ENCODE results near the gene NAMPT. TPM values are rescaled to one million over a fixed set of nuclear protein-coding genes. Genes with fewer than 3 reads are reported as not detected.

Gene NAMPT
- total and polyA plus RNA-seq, 2 donors (not counting 1 experiment from before 2014, with no cell fraction given), result 57.7 to 155 TPM

- TF ChIP-seq CTCF (conservative IDR thresholded peaks at IDR 0.05 in 1 of 2, IDR thresholded peaks at IDR 0.05 in 1 of 2; ENCODE audit: low read depth in 1 of 2, low read length in 2 of 2), result no peak
- no peak for TF ChIP-seq EZH2 (IDR thresholded peaks at IDR 0.05; ENCODE audit: low read length, missing control alignments)
- H2AFZ ChIP-seq (ENCODE audit: low read length), result no peak overlapping the region
- no peaks in the 10 kb centered on the region for H3K4me1 ChIP-seq (ENCODE audit: control insufficient read depth, extremely low read depth, insufficient read depth, low read length)
- no peak overlapping the region for H3K4me3 ChIP-seq (replicated peaks in 1 of 4; ENCODE audit: control extremely low read depth in 1 of 4, insufficient read depth in 1 of 4, low read depth in 3 of 4, low read length in 4 of 4)
- DNase-seq (ENCODE audit: low read depth in 2 of 2), result no peak
- H3K36me3 ChIP-seq (ENCODE audit: control insufficient read depth, insufficient read depth, low read length), result no peaks in the 10 kb centered on the region
- H3K27ac ChIP-seq (ENCODE audit: insufficient read depth, low read length), result no peak overlapping the region
- no peaks in the 10 kb centered on the region for H4K20me1 ChIP-seq (ENCODE audit: control insufficient read depth, extremely low read depth, insufficient read depth, low read length)
- no peak overlapping the region for H3K9ac ChIP-seq (ENCODE audit: insufficient read depth, low read length)
- H3K79me2 ChIP-seq (ENCODE audit: control insufficient read depth, insufficient read depth, low read length), result no peaks in the 10 kb centered on the region
- H3K9me3 ChIP-seq (ENCODE audit: control insufficient read depth, insufficient read depth, low read depth, low read length), result no peaks in the 10 kb centered on the region
- H3K27me3 ChIP-seq (ENCODE audit: control insufficient read depth, insufficient read depth, low read length), result no peaks in the 10 kb centered on the region
- H3K4me2 ChIP-seq (ENCODE audit: extremely low read depth, insufficient read depth, low read length), result no peak overlapping the region
These were observed 36.9 kb downstream of the NAMPT start for GRCh38 chr7:106247841-106248240.

GRCh38 chr7:106246902-106247711 is 37.7 kb downstream of the NAMPT start:
- H3K27ac ChIP-seq (ENCODE audit: insufficient read depth, low read length), result no peak overlapping the region
- H3K4me1 ChIP-seq (ENCODE audit: control insufficient read depth, extremely low read depth, insufficient read depth, low read length), result no peaks in the 10 kb centered on the region
- DNase-seq (ENCODE audit: low read depth in 2 of 2), result no peak
- no peak overlapping the region for H3K9ac ChIP-seq (ENCODE audit: insufficient read depth, low read length)
- no peaks in the 10 kb centered on the region for H3K9me3 ChIP-seq (ENCODE audit: control insufficient read depth, insufficient read depth, low read depth, low read length)
- no peak overlapping the region for H3K4me3 ChIP-seq (replicated peaks in 1 of 4; ENCODE audit: control extremely low read depth in 1 of 4, insufficient read depth in 1 of 4, low read depth in 3 of 4, low read length in 4 of 4)
- H3K79me2 ChIP-seq (ENCODE audit: control insufficient read depth, insufficient read depth, low read length), result no peaks in the 10 kb centered on the region
- no peak for TF ChIP-seq EZH2 (IDR thresholded peaks at IDR 0.05; ENCODE audit: low read length, missing control alignments)
- no peak for TF ChIP-seq CTCF (conservative IDR thresholded peaks at IDR 0.05 in 1 of 2, IDR thresholded peaks at IDR 0.05 in 1 of 2; ENCODE audit: low read depth in 1 of 2, low read length in 2 of 2)
- H3K36me3 ChIP-seq (ENCODE audit: control insufficient read depth, insufficient read depth, low read length), result no peaks in the 10 kb centered on the region
- H3K4me2 ChIP-seq (ENCODE audit: extremely low read depth, insufficient read depth, low read length), result no peak overlapping the region
- no peaks in the 10 kb centered on the region for H4K20me1 ChIP-seq (ENCODE audit: control insufficient read depth, extremely low read depth, insufficient read depth, low read length)
- H3K27me3 ChIP-seq (ENCODE audit: control insufficient read depth, insufficient read depth, low read length), result no peaks in the 10 kb centered on the region
- H2AFZ ChIP-seq (ENCODE audit: low read length), result no peak overlapping the region

- Histone ChIP-seq H3K79me2 (ENCODE audit: control insufficient read depth, insufficient read depth, low read length) (no peaks in the 10 kb centered on the region), H3K36me3 (ENCODE audit: control insufficient read depth, insufficient read depth, low read length) (no peaks in the 10 kb centered on the region), H4K20me1 (ENCODE audit: control insufficient read depth, extremely low read depth, insufficient read depth, low read length) (no peaks in the 10 kb centered on the region), H3K4me1 (ENCODE audit: control insufficient read depth, extremely low read depth, insufficient read depth, low read length) (no peaks in the 10 kb centered on the region), H3K4me3 (replicated peaks in 1 of 4; ENCODE audit: control extremely low read depth in 1 of 4, insufficient read depth in 1 of 4, low read depth in 3 of 4, low read length in 4 of 4) (no peak overlapping the region), H3K27ac (ENCODE audit: insufficient read depth, low read length) (no peak overlapping the region), H3K9me3 (ENCODE audit: control insufficient read depth, insufficient read depth, low read depth, low read length) (no peaks in the 10 kb centered on the region), H3K27me3 (ENCODE audit: control insufficient read depth, insufficient read depth, low read length) (no peaks in the 10 kb centered on the region), H3K4me2 (ENCODE audit: extremely low read depth, insufficient read depth, low read length) (no peak overlapping the region), H3K9ac (ENCODE audit: insufficient read depth, low read length) (no peak overlapping the region), H2AFZ (ENCODE audit: low read length) (no peak overlapping the region)
- TF ChIP-seq CTCF (conservative IDR thresholded peaks at IDR 0.05 in 1 of 2, IDR thresholded peaks at IDR 0.05 in 1 of 2; ENCODE audit: low read depth in 1 of 2, low read length in 2 of 2), result no peak
- no peak for TF ChIP-seq EZH2 (IDR thresholded peaks at IDR 0.05; ENCODE audit: low read length, missing control alignments)
- peak in 1 of 2 donors; percentile 23 for DNase-seq (ENCODE audit: low read depth in 2 of 2)
These were observed 40.9 kb downstream of the NAMPT start for GRCh38 chr7:106243893-106244292.

Data from fibroblast of lung (primary cell).